ENCODE data around the gene ADGRL1.

The ADGRL1 gene

DNA sequence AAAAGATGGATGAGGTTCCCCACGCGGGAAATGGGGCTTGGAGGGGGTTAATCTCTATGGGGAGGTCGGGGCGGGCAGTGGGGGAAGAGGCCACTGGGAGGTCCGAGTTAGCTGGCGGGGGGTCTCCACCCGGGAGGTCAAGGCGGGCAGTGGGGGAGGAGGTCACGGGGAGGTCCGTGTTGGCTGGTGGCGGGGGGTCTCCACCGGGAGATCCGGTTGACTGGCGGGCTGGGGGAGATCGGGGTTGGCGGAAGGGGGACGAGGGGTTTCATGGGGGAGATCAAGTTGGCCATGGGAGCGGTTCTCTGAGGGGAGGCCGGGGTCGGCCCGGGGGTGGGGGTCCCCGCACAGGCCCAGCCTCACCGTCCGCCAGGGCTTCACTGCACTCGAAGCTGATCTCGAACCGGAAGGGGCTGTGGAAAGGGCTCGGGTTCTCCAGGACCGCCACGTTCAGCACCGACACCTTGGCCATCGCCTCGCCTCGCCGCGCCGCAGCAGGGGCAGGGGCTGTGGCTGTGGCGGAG is 69.9 kb downstream of the ADGRL1 start:
- no peak for DNase-seq

- no peak for DNase-seq
Measured at GRCh38 chr19:14135355-14135754, 70.6 kb downstream of the ADGRL1 start.

- no peak for DNase-seq
Measured at GRCh38 chr19:14127929-14128509, 78.0 kb downstream of the ADGRL1 start.

- no peak for DNase-seq
Measured at GRCh38 chr19:14127176-14127575, 78.8 kb downstream of the ADGRL1 start.

GRCh38 chr19:14122924-14123323 is 83.0 kb downstream of the ADGRL1 start:
- no peak for DNase-seq

GRCh38 chr19:14120497-14120780 is 85.5 kb downstream of the ADGRL1 start:
- no peak for DNase-seq

DNA sequence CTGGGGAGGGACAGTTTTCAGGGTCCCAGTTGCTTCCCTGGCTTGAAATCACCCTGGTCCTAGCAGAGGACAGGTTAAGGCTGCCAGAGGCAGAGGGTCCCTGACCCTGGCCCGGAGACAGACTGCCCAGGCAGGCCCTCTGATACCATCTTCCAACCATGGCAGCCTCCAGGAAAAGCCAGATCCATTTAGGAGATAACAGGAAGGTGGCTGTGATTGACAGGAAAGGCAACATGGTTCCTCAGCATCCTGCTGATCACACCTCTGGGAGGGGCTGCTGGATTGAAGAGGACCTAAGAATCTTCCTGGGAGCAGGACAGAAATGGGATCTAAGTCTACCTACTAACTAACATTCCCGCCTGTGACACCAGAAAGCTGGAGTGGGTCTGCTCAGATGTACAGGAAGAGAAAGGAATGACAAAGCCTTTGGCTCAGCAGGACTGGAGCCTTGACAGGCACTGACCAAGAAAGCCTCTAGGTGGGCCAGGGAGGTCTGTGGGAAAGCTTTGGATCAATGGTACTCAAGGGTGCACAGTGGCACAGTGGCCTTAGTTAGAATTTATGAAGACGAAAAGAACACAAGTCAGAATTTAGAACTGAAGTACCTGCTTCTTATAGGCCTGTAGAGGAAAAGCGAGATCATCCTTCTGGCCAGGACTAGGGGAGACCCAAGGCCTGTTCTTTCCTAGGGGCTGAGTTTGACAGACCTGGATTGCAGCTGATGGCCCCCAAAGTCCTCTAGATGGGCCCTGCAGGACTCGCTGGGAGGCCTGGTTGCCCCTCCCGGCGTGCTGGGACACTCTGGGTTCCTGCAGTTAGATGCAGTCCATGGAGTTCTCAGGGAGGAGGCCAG is 86.1 kb downstream of the ADGRL1 start:
- no peak for DNase-seq

- no peak for DNase-seq
Measured at GRCh38 chr19:14119146-14119545, 86.8 kb downstream of the ADGRL1 start.

GRCh38 chr19:14118165-14119051 is 87.6 kb downstream of the ADGRL1 start:
- peak; percentile 80 for DNase-seq

DNA sequence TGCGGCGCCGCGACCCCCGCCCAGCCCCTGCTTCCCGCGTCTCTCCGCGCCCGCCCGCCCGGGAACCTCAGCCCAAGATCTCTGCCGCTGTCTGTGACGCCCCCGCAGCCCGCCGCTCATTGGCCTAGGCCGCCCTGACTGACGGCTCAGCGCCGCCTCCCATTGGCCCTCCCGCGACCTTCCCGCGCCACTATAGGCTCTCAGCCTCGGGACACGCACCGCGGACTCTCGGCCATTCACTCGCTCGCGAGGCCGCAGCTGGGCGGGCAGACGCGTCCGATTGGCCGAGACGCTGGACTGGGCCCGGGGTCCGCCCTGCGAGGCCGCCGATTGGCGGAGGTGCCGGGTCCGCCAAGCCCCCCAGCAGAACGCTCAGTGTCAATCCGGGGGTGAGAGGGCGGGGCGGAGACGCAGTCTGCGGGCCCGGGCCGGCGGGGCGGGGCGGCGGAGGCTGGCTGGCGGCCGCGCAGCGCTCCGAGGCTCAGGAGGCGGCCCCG is 88.3 kb downstream of the ADGRL1 start, which contains the start of gene PRKACA:
PRKACA (minus strand) TSS at position 95 of the 497 bp plus-strand sequence. CDS start 215 bp downstream, outside the sequence.
- DNase-seq, result peak; percentile 97

- DNase-seq, result no peak
Measured at GRCh38 chr19:14116918-14117578, 88.9 kb downstream of the ADGRL1 start.

DNA sequence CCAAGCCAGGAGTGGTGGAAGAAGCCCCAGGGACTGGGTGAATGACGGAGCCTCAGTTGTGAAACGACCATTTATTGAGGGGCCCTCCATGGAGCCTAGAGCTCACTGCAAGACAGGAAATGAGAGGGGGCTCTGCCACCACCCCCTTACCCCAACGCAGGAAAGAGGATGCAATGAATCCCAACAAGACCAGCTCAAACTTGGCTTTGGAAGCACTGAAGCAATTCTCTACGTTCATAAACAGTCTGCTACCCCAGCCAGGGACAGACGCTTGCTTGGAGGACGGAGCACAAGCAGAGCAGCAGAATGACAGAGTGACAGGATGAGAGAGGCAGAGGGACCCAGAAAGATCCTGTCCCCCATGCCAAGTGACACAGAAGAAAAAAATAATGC is 89.4 kb downstream of the ADGRL1 start:
- no peak for DNase-seq

DNA sequence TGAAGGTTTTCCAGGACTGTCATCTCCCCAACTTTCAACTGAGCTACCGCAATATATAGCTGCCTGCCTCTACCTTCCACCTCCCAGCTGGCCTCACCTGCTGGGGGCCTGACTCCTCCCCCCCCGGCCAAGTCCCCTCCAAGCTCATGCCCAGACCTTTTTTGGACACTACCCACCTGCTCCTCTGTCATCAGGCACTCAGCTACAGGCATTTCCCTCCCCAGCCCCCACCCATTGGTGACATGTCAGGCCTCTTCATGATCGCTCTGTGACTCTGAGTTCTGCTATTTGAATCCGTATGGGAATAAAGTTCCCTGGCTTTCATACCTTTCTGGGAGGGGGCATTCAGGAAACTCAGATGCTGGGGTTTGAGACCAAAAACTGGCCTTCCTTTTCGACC is 90.2 kb downstream of the ADGRL1 start:
- no peak for DNase-seq

- no peak for DNase-seq
Measured at GRCh38 chr19:14114854-14115253, 91.1 kb downstream of the ADGRL1 start.

GRCh38 chr19:14114439-14114838 is 91.5 kb downstream of the ADGRL1 start:
- DNase-seq, result no peak

- DNase-seq, result no peak
Measured at GRCh38 chr19:14113762-14114414, 92.1 kb downstream of the ADGRL1 start.

DNA sequence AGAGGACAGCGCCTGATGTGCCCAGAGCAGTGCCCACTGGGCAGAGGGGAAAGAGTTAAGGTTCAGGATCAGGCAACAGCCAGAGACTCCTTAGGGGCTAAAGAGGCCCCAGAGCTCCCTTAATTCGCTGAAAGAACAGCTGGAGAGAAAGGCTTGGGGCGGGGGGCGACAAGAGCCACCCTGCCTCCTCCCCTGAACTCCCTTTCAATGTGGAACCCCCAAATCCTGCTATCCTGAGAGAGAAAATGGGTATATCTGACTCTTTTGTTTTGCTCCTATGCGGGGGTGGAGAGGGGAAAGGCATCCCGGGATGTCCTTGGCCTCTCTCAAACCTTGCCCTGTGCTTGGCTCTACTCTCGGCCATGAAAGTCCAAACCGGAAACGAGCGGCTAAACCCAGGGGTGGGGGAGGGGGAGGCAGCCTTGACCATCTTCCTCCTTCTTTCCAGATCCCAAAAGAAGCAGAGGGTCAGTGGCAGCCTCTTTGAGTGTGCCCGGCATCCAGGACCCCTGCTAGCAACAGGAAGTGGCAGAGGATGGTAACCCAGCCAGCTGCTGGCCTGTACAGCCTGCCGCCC is 93.1 kb downstream of the ADGRL1 start:
- DNase-seq, result no peak

- no peak for DNase-seq
Measured at GRCh38 chr19:14112051-14112808, 93.7 kb downstream of the ADGRL1 start.

DNA sequence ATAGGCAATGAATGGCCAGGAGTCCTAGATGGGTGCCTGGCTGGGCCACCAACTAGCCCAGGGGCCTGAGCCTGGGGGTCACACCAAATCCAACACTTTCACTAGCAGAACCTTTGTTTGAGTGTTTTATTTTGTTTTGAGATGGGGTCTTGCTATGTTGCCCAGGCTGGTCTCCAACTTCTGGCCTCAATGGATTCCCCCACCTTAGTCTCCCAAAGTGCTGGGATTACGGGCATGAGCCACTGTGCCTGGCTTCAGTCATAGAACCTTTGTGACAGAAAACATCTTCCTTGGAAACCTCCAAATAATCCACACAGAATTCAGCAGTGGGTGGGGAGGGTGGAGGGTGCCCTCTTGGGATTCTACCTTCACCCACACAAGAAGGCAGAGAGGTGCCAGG is 94.5 kb downstream of the ADGRL1 start:
- DNase-seq, result no peak

GRCh38 chr19:14110650-14111049 is 95.3 kb downstream of the ADGRL1 start:
- DNase-seq, result no peak
